Mucosa of gallbladder (tissue), 1 donor: ENCODE measurements around the gene C11orf24. TPM values are rescaled to one million over a fixed set of nuclear protein-coding genes. Genes with fewer than 3 reads are reported as not detected.
"Not testable (repeated sequence)": the region's sequence is repeated elsewhere in the genome, so short reads cannot be mapped to it uniquely, and the experiment has no call there.

Experiments used
- DNase-seq: peaks from one replicate; pipeline ENCODE4 v3.0.0-alpha.2; 2020; ENCODE audit warnings: low spot score
- total RNA-seq: library from RNA; stranded (reverse); gene quantifications from one replicate; pipeline ENCODE4 v1.2.1, GENCODE V29; 2021
- donor health status: DM: no; HTN: no; CAD: no.

C11orf24 gene
- total RNA-seq, 1 donor from 2014 or later, result 38.8 TPM

GRCh38 chr11:68299517-68299879, 27.7 kb upstream of the C11orf24 start:
- DNase-seq, result not testable (repeated sequence)

DNA sequence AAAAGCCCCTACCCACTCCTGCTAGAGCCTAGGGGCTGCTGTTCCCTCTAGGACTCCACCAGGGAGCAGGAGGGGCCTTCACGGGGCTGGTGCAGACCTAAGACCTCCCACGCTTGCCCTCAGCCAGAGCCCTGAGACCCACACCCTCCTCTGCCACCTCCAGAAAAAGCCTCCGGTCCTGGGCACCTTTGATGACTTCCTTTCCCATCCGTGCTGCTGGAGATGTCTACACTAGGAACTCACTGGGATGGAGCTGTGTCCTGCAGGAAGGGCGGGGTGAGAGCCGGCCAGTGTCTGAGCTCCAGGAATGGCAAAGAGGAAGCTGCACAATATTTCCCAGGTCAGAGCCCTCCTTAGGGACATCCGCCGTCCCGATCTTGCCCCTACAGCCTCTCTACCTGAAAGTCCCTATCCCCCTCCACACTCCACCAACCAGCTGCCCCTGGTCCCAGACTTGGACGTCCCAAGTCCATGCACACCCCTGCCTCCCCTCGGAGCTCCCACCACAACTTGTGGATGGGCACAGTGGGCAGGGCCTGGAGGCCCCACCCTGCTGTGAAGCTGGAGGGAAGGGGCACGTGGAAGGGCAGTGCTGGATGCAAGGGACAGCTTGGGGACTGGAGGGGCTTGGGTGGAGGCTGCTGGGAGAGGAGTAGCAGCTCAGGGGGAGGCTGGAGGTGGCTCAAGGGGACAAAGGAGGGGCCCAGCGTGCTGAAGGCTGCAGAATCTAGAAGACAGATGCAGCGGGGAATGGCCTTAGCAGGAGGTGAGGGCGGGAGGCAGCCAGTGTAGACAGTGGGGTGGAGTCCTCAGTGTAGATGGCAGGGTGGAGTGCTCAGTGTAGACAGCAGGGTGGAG, 27.1 kb upstream of the C11orf24 start:
- no peak for DNase-seq

GRCh38 chr11:68297812-68298658, 26.3 kb upstream of the C11orf24 start:
- DNase-seq, result peak; percentile 87

DNA sequence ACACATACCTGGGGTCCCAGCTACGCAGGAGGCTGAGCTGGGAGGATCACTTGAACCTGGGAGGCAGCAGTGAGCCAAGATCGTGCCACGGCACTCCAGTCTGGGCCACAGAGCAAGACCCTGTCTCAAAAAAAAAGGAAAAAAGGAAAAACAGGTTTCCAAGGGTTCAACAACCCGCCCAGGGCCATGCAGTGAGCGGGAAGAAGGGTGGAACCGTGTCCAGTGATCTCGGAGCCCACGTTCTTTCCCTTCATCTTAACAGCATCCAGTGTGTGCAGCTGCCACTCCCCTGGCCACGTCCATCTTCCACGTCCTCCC, 25.7 kb upstream of the C11orf24 start:
- DNase-seq, result no peak

GRCh38 chr11:68297052-68297378, 25.2 kb upstream of the C11orf24 start:
- no peak for DNase-seq

GRCh38 chr11:68296344-68297051, 24.7 kb upstream of the C11orf24 start:
- DNase-seq, result no peak

GRCh38 chr11:68295940-68296339, 24.2 kb upstream of the C11orf24 start:
- DNase-seq, result no peak

GRCh38 chr11:68295271-68295670, 23.5 kb upstream of the C11orf24 start:
- DNase-seq, result no peak

DNA sequence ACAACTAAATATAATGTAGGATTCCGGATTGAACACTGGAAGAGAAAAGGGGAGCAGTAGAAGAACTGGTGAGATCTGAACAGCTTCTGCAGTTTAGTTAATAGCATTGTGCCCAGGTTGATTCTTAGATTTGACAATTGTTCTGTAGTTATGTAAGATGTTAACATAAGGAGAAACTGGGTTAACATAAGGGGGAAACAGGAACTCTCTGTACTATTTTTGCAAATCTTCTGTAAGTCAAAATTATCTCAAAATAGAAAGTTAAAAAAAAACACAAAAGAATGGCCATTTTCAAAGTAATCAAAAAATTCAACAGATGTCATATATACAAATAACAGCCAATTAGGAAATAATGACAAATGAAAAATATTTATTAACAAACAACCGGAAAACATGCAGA, 21.9 kb upstream of the C11orf24 start:
- no peak for DNase-seq

GRCh38 chr11:68289456-68289855, 17.7 kb upstream of the C11orf24 start:
- no peak for DNase-seq

GRCh38 chr11:68287419-68287818, 15.6 kb upstream of the C11orf24 start:
- DNase-seq, result no peak

DNA sequence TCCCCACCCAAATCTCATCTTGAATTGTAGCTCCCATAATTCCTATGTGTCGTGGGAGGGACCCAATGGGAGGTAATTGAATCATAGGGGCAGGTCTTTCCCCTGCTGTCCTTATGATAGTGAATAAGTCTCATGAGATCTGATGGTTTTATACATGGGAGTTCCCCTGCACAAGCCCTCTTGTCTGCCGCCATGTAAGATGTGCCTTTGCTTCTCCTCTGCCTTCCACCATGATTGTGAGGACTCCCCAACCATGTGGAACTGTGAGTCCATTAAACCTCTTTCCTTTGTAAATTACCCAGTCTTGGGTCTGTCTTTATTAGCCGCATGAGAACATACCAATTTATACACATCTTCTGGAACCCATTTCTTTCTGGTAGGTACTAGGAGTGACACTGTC, 12.8 kb upstream of the C11orf24 start:
- not testable (repeated sequence) for DNase-seq

DNA sequence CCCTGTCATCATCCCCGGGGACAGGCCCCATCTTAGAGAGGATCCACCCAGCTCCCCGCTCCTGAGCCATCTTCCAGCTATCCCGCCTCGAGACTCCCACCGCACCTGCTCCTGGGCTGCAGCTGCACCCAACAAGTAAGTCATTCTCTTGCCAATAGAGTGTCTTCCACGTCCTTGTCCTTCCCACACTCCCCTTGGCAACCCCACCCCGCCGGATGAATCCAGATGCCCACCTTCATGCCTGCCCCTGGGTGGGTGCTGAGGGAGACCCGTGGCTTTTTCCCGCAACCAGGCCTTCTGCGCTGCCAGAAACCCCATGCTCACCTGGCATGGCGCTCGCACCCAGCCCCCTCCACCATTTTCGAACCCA, 11.1 kb upstream of the C11orf24 start:
- no peak for DNase-seq

DNA sequence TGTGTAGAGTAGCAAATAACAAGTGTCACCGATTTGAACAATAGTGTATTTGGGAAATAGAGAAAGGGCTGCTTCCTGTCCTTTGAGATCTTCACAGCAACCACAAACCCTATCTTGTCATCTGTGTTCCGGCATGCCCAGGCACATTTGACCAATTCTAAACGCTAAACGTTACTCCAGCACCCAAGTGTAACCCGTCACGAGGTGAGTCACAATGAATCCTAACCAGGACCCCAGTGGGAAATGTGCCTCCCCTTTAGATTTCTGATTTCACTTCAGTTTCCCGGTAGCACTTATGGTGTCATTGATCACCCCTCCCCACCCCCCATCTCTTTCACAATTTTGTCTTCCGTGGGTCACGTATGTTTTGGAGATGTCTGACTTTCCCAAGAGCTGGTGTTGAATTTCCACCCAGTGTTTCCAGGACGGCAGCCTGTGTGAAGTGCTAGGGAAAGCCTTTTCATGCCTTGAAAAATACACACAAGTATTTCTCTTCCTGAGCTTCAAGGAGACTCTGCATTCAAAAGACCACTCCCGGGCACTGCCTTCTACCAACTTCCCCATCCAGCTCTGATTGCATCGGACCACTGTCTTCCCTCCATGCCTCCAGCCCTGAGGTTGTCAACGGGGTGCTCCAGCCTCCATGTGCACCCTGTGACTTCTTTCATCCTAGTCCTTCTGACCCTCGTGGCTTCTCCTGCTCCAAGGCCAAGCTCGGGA, 10.5 kb upstream of the C11orf24 start:
- no peak for DNase-seq

DNA sequence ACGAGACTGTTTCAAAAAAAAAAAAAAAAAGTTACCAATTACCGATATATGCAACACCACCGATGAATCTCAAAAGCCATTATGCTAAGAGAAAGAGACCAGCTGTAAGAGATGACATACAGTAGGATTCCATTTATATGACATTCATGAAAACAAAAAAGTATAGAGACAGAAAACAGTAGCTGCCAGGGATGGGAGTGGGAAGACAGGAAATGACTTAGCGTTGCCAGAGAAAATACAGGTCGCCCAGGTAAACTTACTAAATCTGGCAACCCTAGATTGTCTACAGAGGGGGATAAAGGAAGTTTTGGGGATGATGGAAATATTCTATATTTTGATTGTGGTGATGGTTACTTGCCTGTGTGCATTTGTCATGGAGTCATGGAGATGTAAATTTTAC, 7.9 kb upstream of the C11orf24 start:
- DNase-seq, result no peak

GRCh38 chr11:68276861-68277260, 5.1 kb upstream of the C11orf24 start:
- DNase-seq, result no peak

DNA sequence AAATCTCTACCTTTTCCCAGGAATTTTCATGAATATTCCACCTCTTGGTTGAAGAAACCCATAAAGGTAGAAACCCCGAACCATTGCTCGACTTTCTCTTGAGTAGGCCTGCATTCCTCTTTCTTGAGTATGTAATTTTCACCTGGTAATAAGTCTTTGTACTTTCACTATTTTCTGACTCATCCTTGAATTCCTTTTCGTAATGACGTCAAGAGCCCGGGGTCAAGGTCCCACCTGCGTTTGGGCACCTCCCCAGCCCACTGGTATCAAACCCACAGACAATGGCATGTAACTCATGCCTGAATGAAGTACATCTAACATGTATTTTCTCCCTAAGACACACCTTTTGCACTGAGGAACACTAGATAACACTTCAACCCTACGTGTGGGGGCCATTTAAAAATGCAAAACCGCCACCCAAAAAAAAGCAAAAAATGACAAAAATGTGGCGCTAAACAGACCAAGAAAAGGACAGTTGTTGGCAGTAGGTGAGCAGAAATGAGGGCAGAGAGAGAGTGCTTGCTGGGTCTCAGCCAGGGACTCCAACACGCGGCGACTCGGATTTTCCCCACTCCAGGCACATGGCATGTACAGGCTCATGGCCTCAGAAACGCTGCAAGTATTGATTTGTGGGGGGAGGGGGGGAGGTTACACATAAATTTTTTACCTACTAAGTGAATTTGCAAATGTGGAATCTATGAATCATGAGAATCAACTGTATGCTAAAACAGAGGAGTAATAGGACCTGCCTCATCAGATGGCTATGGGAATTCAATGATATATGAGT, 4.1 kb upstream of the C11orf24 start:
- no peak for DNase-seq

- no peak for DNase-seq
Observed at GRCh38 chr11:68274306-68274705, 2.5 kb upstream of the C11orf24 start.

- DNase-seq, result no peak
Observed at GRCh38 chr11:68273026-68273738, 1.4 kb upstream of the C11orf24 start.

DNA sequence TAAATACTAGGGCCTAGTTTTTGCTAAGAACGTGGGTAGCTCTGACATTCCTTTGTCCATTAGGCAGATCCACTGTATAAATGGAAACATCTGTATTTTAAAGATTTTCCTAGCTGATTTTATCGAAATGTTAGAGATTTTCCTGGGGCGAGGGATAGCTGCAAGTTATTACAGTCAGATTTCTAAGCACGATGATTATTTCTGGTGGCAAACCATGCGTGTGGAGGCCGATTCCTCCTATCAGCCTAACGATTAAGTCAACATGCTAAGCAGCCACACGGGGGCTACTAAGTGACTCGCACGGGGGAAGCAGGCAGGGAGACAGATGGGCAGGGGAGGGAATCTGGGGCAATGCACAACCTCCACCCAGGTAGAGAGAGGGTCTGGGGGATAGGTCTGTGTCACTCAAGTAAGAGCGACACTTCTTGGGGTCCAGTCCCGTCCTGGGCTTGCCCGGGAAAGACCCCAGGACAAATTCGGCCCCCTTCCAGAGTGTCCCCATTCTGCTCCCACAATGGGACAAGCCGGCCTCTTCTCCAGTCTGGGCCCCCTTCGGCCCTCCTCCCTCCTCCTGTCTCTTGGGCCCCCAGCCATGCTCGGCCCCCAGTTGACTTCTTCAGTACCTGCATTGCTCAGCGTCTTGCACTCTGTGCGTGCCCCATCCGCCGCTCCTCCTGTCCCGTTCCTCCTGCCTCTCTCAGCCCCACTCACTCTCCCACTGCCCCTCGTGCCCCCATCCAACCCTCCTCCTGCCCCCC, 571 bp downstream of the C11orf24 start:
- peak; percentile 48 for DNase-seq
